ENCODE measurements around the gene SFTPD.
"Not testable (repeated sequence)": the region's sequence is repeated elsewhere in the genome, so short reads cannot be mapped to it uniquely, and the experiment has no call there.

- not testable (repeated sequence) for TF ChIP-seq CTCF (IDR thresholded peaks at IDR 0.05 in 8 of 11, conservative IDR thresholded peaks at IDR 0.05 in 3 of 11); POLR2A (IDR thresholded peaks at IDR 0.05)
Observed at GRCh38 chr10:79901571-79901970, 47.3 kb downstream of the SFTPD start.

Measured in spleen (tissue), 7 donors.